ENCODE measurements around the gene TNFRSF1A.
A peak's percentile ranks its signal among the peaks of the same experiment; 100 is the strongest.

The TNFRSF1A gene

DNA sequence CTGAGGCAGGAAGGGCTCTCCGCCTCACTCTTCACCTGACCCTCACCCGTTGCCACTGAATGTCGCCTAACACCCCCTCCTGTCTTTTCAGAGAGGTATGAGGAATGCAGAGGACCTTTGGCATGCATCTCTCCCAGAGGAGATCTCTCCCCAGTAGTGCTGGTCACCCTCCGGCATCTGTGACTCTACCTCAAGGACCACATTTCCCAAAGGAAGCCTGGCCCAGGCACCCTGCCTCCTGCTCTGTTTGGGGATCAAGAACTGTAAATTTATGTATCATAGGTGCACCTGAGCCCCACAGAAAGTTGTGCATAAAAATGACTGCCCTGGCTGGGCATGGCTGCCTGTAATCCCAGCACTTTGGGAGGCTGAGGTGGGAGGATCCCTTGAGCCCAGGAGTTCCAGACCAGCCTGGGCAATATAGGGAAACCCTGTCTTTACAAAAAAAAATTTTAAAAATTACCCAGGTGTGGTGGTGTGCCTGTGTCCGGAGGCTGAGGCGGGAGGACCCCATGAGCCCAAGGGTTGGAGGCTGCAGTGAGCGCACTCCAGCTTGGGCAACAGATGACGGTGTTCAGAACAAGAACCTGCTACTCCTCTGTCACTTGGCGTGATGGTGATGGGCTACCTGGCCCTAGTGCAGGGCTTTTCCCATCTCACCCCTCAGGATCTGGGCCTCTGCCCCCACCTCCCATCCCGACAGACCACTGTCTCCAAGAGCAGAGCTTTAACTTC, 13.7 kb downstream of the TNFRSF1A start:
- no peak overlapping the region for H3K27ac ChIP-seq
- TF ChIP-seq, protein P1, sequence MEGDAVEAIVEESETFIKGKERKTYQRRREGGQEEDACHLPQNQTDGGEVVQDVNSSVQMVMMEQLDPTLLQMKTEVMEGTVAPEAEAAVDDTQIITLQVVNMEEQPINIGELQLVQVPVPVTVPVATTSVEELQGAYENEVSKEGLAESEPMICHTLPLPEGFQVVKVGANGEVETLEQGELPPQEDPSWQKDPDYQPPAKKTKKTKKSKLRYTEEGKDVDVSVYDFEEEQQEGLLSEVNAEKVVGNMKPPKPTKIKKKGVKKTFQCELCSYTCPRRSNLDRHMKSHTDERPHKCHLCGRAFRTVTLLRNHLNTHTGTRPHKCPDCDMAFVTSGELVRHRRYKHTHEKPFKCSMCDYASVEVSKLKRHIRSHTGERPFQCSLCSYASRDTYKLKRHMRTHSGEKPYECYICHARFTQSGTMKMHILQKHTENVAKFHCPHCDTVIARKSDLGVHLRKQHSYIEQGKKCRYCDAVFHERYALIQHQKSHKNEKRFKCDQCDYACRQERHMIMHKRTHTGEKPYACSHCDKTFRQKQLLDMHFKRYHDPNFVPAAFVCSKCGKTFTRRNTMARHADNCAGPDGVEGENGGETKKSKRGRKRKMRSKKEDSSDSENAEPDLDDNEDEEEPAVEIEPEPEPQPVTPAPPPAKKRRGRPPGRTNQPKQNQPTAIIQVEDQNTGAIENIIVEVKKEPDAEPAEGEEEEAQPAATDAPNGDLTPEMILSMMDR (conservative IDR thresholded peaks at IDR 0.05), result no peak

DNA sequence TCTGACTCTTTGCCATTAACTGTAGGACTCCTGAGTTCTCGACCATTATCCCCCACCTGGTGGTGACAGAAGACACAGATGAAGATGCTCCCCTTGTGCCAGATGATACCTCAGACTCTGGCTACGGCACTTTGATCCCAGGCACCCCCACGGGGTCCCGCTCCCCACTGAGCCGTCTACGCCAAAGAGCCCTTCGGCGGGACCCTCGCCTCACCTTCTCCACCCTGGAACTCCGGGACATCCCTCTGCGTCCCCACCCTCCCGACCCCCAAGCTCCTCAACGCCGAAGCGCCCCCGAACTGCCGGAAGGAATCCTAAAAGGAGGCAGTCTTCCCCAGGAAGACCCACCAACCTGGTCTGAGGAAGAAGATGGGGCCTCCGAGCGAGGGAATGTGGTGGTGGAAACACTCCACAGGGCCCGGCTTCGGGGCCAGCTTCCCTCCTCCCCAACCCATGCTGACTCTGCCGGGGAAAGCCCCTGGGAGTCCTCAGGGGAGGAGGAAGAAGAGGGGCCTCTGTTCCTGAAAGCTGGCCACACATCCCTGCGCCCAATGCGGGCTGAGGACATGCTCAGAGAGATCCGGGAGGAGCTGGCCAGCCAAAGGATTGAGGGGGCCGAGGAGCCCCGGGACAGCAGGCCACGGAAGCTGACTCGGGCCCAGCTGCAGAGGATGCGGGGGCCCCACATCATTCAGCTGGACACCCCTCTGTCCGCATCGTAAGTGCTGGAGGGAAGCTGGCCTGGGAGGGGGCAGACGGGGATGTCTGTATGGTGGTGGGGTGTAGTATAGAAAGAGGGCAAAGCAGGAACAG, 14.4 kb downstream of the TNFRSF1A start:
- H3K27ac ChIP-seq, result no peak overlapping the region
- TF ChIP-seq, protein P1 (conservative IDR thresholded peaks at IDR 0.05), result no peak

DNA sequence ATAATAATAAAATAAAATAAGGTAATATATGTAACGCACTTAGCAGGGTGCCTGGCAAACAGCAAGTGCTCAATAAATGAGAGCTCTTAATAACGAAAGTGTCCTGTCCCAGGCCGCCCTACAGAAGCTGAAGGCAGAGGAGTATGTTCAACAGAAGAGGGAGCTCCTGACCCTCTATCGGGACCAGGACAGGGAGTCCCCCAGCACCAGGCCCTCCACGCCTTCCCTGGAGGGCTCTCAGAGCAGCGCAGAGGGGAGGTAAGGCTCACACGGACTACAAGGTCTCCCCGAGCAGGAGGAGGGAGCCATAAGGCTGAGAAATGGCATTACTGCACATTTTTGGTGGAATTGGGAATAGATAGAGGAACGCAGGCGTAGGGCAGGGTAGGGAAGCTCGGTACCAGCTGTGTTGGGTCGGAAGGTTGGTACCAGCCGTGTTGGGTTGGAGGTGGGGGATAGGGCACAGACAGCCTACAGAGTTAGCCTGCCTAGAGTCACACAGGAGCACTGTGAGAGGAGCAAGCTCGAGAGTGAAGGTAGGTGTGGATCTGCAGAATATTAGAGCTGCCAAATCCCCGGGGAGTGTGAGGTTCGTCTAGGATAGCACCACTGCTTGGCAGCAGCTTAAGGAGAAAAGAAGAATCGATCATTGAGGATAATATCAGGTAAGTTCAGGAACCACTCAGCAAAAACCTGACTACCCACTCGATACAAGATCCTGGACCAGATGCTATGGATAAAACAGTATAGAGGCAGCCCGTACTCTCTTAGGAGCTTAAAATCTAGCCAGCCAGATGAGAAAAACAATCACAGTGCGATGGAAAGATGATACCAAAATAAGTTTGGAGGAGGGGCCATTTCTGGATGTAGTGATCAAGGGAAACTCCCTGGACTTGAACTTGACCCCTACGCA, 15.3 kb downstream of the TNFRSF1A start:
- no peak overlapping the region for H3K27ac ChIP-seq
- TF ChIP-seq, protein P1 (conservative IDR thresholded peaks at IDR 0.05), result peak; percentile 54; the same call in 1 of the 2 replicates

DNA sequence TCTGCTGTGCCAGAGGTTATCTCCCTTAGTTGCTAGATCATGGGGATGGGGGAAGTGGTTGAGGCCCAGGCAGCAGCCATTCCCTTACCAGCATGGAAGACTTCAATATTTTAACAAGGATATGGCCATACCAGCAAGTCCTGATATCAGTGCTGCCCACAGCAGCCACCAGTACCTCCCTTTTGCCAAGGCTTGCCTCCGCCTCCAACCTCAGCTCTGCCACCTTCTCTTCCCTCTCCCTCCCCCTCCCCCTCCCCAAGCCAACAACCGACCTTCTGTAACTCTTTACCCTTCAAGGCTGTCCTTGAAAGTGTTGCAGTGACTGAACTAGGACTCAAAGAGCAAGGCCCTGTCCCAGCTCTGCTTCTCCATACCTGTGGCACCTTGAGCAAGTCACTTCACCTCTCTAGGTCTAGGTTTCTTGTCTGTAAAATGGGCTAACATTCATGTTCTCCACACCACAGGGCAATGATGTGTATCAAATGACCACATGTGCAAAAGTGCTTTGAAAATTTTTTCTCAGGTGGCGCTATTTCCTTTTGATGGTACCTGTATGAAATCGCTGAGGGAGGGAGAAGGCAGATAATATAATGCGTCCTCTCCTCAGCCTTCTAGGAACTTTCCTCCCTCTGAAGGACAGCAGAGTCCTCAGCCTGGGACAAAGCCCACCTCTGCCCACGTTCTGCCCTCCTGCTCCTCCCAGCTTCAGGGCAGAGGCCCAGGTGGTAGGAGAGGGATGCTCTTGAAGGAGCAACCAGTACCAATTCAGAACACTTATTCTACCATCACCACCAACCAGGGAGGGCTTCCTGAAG, 16.7 kb downstream of the TNFRSF1A start:
- H3K27ac ChIP-seq, result no peak overlapping the region
- TF ChIP-seq, protein P1 (conservative IDR thresholded peaks at IDR 0.05), result no peak

DNA sequence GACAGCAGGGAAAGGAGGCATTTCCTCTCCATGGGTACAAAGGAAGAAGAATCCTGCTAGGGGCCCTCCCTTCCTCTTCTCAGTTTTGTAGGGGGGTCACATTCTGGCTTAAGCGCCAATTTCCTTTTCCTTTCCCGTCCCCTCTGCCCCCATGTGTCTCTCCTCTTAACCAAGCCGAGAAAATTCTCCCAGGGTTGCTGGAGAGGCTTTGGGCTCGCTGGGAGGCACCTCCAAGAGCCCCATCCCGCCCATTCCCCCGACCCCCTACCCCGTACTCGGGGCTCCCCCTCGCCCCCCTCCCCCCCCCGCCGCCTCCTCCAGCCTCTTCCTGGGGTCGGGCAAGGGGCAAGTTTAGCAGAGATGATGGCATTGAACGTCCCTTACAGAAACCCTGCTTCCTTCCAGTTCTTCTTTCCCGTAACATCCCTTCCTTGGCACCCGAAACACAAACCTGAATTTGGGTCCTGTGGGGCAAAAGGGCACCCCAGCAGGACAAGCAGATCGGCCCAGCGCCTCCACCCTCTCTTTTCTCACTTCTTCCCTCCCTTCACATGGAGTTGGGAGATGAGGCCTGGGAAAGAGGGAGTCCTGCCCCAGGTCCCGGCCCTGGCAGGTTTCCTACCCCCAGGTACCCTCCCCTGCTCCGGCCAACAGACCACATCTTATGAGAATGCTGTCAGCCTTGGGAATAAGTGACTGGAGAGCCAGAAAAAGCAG, 17.7 kb downstream of the TNFRSF1A start:
- no peak overlapping the region; the same call in 1 of the 2 replicates for H3K27ac ChIP-seq
- TF ChIP-seq, protein P1 (conservative IDR thresholded peaks at IDR 0.05), result no peak

DNA sequence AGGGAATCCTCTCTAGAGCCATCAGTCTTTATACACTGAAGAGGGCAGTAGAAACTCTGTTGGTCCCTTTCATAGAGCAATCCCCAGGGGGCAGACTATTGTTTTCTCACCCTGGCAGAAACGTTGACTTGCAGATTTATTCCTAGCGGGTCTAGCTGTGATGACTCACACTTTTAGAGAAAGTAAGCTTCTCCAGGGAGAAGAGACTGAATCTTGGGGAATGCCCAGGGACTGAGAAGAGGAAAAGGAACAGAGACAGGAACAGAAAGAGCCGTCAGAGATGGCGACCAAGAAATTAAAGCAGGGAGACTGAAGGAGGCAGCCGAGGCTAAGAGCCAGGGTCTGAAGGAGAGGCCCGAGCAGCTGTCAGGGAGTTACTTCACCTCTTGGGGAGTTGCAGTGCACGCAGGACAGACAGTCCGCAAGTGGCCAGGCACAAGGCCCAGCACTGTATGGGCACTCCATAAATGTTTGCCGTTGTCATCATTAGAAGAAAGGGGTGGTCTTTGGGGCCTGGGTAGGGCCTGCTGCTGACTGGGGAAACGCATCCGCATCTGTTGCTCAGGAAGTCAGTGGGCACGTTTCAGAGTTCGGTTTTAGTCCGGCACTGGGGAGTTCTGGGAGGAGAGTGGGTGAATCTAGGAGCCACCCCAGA, 18.4 kb downstream of the TNFRSF1A start:
- peak overlapping the region; percentile 29 for H3K27ac ChIP-seq
- TF ChIP-seq, protein P1 (conservative IDR thresholded peaks at IDR 0.05), result peak; percentile 76

Measured in VCaP (cell line).